H1 (cell line): ENCODE results near the gene ZNF697.

Experiments
- CTCF ChIP-seq, 3 experiments: IDR thresholded peaks; 1 replicate in 2 of 3; 2 replicates in 1 of 3; pipeline versions ENCODE4 v1.5.1 to v1.6.1; 2011; ENCODE audit warnings: low read length in 3 of 3, mild to moderate bottlenecking in 3 of 3, inconsistent platforms in 2 of 3, low read depth in 1 of 3, moderate library complexity in 1 of 3; ENCODE audit not compliant: insufficient read depth in 1 of 3; ENCODE audit errors: control extremely low read depth in 1 of 3
- EP300 ChIP-seq, 2 experiments: IDR thresholded peaks; 1 replicate in 1 of 2; 2 replicates in 1 of 2; pipeline ENCODE4 v1.6.1; 2011 to 2012; ENCODE audit warnings: low read depth in 2 of 2, low read length in 2 of 2, mild to moderate bottlenecking in 2 of 2, borderline replicate concordance in 1 of 2, inconsistent platforms in 1 of 2, moderate library complexity in 1 of 2
- EZH2 ChIP-seq: fragments of 200-600 bp; sonication (generic); IDR thresholded peaks from 2 replicates; pipeline ENCODE4 v1.7.1; 2012; ENCODE audit warnings: low read depth, mild to moderate bottlenecking, moderate library complexity, low read length, inconsistent platforms; ENCODE audit not compliant: severe bottlenecking
- NRF1 ChIP-seq: IDR thresholded peaks from 2 replicates; pipeline ENCODE4 v1.6.1; 2011; ENCODE audit warnings: mild to moderate bottlenecking, low read depth, low read length, improper control_type of control experiment
- RFX5 ChIP-seq: IDR thresholded peaks from 2 replicates; pipeline ENCODE4 v1.6.1; 2011; ENCODE audit warnings: low read depth, low read length, improper control_type of control experiment, borderline replicate concordance

GRCh38 chr1:119648620-119649004, 546 bp upstream of the ZNF697 start:
- no peak for TF ChIP-seq CTCF (IDR thresholded peaks at IDR 0.05; ENCODE audit: control extremely low read depth in 1 of 3, insufficient read depth in 1 of 3, low read depth in 1 of 3, low read length in 3 of 3)
- no peak for TF ChIP-seq EP300 (IDR thresholded peaks at IDR 0.05; ENCODE audit: borderline replicate concordance in 1 of 2, low read depth in 2 of 2, low read length in 2 of 2)
- TF ChIP-seq EZH2, result no peak
- TF ChIP-seq RFX5, result no peak
- TF ChIP-seq NRF1, result no peak
